ENCODE data around the gene SART3. TPM values are rescaled to one million over a fixed set of nuclear protein-coding genes. Genes with fewer than 3 reads are reported as not detected.

SART3 gene
- total RNA-seq, 1 donor from 2014 or later: 63.6 TPM

GRCh38 chr12:108530161-108530560 lies 30.8 kb downstream of the SART3 start:
- no peak for FAIRE-seq
- DNase-seq (ENCODE audit: low spot score in 2 of 2): no peak

GRCh38 chr12:108527166-108527496 lies 33.8 kb downstream of the SART3 start:
- DNase-seq (ENCODE audit: low spot score in 2 of 2) (no peak), FAIRE-seq (no peak)

GRCh38 chr12:108526482-108527165 lies 34.3 kb downstream of the SART3 start:
- DNase-seq (ENCODE audit: low spot score in 2 of 2): no peak
- FAIRE-seq: no peak

GRCh38 chr12:108525681-108526080 lies 35.3 kb downstream of the SART3 start:
- DNase-seq (ENCODE audit: low spot score in 2 of 2): no peak
- no peak for FAIRE-seq

- DNase-seq (ENCODE audit: low spot score in 2 of 2) (no peak), FAIRE-seq (no peak)
Measured at GRCh38 chr12:108523365-108523764, 37.6 kb downstream of the SART3 start.

GRCh38 chr12:108519558-108519957 lies 41.4 kb downstream of the SART3 start:
- FAIRE-seq: no peak
- no peak for DNase-seq (ENCODE audit: low spot score in 2 of 2)

- DNase-seq (ENCODE audit: low spot score in 2 of 2) (no peak), FAIRE-seq (no peak)
Measured at GRCh38 chr12:108518716-108519496, 42.1 kb downstream of the SART3 start.

- DNase-seq (ENCODE audit: low spot score in 2 of 2): no peak
- no peak for FAIRE-seq
Measured at GRCh38 chr12:108518101-108518715, 42.8 kb downstream of the SART3 start.

GRCh38 chr12:108517288-108518100 lies 43.5 kb downstream of the SART3 start:
- DNase-seq (ENCODE audit: low spot score in 2 of 2) (no peak), FAIRE-seq (no peak)

GRCh38 chr12:108516511-108517275 lies 44.3 kb downstream of the SART3 start:
- FAIRE-seq (no peak), DNase-seq (ENCODE audit: low spot score in 2 of 2) (no peak)

- no peak for FAIRE-seq
- no peak for DNase-seq (ENCODE audit: low spot score in 2 of 2)
Measured at GRCh38 chr12:108515916-108516315, 45.1 kb downstream of the SART3 start.

GRCh38 chr12:108514973-108515814 lies 45.8 kb downstream of the SART3 start, which contains the start of gene FICD:
FICD (plus strand) TSS chr12:108515277; CDS start chr12:108516973, 1,696 bp downstream.
- peak; percentile 98 for FAIRE-seq
- peak; percentile 92 to 97 for DNase-seq (ENCODE audit: low spot score in 2 of 2)

- FAIRE-seq: no peak
Measured at GRCh38 chr12:108514468-108514972, 46.5 kb downstream of the SART3 start.

GRCh38 chr12:108511633-108512540 lies 49.1 kb downstream of the SART3 start:
- DNase-seq (ENCODE audit: low spot score in 2 of 2) (peak in 1 of 2 donors; percentile 61), FAIRE-seq (no peak)

More at GRCh38 chr12:108514468-108514972, 46.5 kb downstream of the SART3 start:
- no peak for DNase-seq (ENCODE audit: low spot score in 2 of 2)

- FAIRE-seq (no peak), DNase-seq (ENCODE audit: low spot score in 2 of 2) (no peak)
Measured at GRCh38 chr12:108510836-108511235, 50.1 kb downstream of the SART3 start.

GRCh38 chr12:108509806-108510205 lies 51.2 kb downstream of the SART3 start:
- FAIRE-seq: no peak
- no peak for DNase-seq (ENCODE audit: low spot score in 2 of 2)

GRCh38 chr12:108507971-108508642 lies 52.9 kb downstream of the SART3 start:
- FAIRE-seq (no peak), DNase-seq (ENCODE audit: low spot score in 2 of 2) (no peak)

Measured in frontal cortex (tissue), 4 donors.